ENCODE results near the gene UTP11.
A peak's percentile ranks its signal among the peaks of the same experiment; 100 is the strongest.

UTP11 gene

GRCh38 chr1:38052750-38053415 lies 40.3 kb downstream of the UTP11 start:
- Histone ChIP-seq H3K27ac (ENCODE audit: low read depth, low read length) (no peak overlapping the region), H3K4me1 (ENCODE audit: control insufficient read depth, insufficient read depth, low read length) (peaks cover 22% of the 10 kb centered on the region), H3K27me3 (ENCODE audit: control insufficient read depth, insufficient read depth, low read length) (peaks cover 14% of the 10 kb centered on the region), H3K9me3 (ENCODE audit: control insufficient read depth, insufficient read depth, low read depth, low read length) (no peaks in the 10 kb centered on the region), H3K36me3 (ENCODE audit: control insufficient read depth, insufficient read depth, low read length) (no peaks in the 10 kb centered on the region), H3K4me3 (ENCODE audit: low read depth, low read length) (no peak overlapping the region), H3K9ac (ENCODE audit: low read length) (no peak overlapping the region)

DNA sequence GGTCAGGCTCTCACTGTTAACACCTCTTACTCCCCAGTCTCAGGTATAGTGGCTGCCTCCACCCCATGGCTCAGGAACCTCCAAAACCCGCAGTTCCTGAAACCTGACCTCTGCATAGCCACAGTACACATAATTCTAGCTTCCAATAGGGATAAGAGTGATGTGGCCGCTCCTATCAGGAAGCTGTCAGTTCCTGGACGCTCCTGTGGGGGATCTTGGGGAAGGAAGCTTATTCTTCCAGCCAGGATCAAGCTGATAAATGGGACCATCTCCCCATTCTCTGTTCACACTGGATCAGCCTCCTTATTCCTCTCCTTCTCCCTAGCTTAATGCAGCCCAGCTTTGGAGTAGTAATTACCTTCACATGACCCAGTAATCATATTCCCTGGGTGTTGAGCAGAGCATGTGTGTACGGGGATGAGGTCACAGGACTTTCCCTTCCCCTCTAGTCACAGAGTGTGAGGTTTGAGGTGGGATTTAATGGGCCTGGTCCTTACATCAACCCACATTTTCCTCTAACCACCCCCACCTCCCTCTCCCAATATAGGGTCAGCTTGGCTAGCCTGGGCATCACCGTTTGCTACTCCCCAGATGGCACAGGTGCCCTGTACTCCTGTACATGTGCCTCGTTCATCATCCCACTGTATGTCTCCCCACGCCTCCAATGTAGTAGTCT lies 41.0 kb downstream of the UTP11 start:
- H3K27ac ChIP-seq (ENCODE audit: low read depth, low read length), result no peak overlapping the region
- peaks cover 19% of the 10 kb centered on the region for H3K4me1 ChIP-seq (ENCODE audit: control insufficient read depth, insufficient read depth, low read length)
- no peak overlapping the region for H3K4me3 ChIP-seq (ENCODE audit: low read depth, low read length)

DNA sequence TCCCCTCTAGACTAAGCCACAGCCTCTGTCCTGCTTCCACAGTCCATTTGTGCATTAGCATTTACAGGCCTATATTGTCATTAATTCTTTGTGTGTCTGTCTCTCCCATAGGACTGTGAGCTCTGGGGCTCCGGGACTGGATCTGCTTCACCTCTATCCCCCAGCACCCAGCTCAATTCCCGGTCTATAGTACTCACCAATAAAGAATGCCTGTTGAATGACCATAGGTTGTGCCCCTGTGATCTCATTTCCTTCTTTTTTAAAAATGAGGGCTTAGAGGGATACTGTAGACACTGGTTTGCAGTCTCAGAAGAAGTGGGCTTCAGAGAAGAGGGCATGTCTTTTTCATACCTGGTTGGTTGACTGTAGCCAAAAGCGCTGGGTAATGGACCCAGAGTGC lies 42.9 kb downstream of the UTP11 start:
- Histone ChIP-seq H3K9me3 (ENCODE audit: control insufficient read depth, insufficient read depth, low read depth, low read length) (no peaks in the 10 kb centered on the region), H3K9ac (ENCODE audit: low read length) (no peak overlapping the region), H3K27me3 (ENCODE audit: control insufficient read depth, insufficient read depth, low read length) (no peaks in the 10 kb centered on the region), H3K4me1 (ENCODE audit: control insufficient read depth, insufficient read depth, low read length) (peaks cover 29% of the 10 kb centered on the region), H3K27ac (ENCODE audit: low read depth, low read length) (no peak overlapping the region), H3K36me3 (ENCODE audit: control insufficient read depth, insufficient read depth, low read length) (no peaks in the 10 kb centered on the region), H3K4me3 (ENCODE audit: low read depth, low read length) (no peak overlapping the region)

More for the DNA sequence above, 41.0 kb downstream of the UTP11 start:
- no peak overlapping the region for H3K9ac ChIP-seq (ENCODE audit: low read length)
- H3K9me3 ChIP-seq (ENCODE audit: control insufficient read depth, insufficient read depth, low read depth, low read length), result no peaks in the 10 kb centered on the region
- H3K36me3 ChIP-seq (ENCODE audit: control insufficient read depth, insufficient read depth, low read length), result no peaks in the 10 kb centered on the region
- peaks cover 8% of the 10 kb centered on the region for H3K27me3 ChIP-seq (ENCODE audit: control insufficient read depth, insufficient read depth, low read length)

GRCh38 chr1:38055965-38056364 lies 43.4 kb downstream of the UTP11 start:
- no peak overlapping the region for H3K27ac ChIP-seq (ENCODE audit: low read depth, low read length)
- no peak overlapping the region for H3K4me3 ChIP-seq (ENCODE audit: low read depth, low read length)
- H3K9me3 ChIP-seq (ENCODE audit: control insufficient read depth, insufficient read depth, low read depth, low read length), result no peaks in the 10 kb centered on the region
- no peak overlapping the region for H3K9ac ChIP-seq (ENCODE audit: low read length)
- no peaks in the 10 kb centered on the region for H3K36me3 ChIP-seq (ENCODE audit: control insufficient read depth, insufficient read depth, low read length)
- no peaks in the 10 kb centered on the region for H3K27me3 ChIP-seq (ENCODE audit: control insufficient read depth, insufficient read depth, low read length)
- H3K4me1 ChIP-seq (ENCODE audit: control insufficient read depth, insufficient read depth, low read length), result peaks cover 26% of the 10 kb centered on the region

DNA sequence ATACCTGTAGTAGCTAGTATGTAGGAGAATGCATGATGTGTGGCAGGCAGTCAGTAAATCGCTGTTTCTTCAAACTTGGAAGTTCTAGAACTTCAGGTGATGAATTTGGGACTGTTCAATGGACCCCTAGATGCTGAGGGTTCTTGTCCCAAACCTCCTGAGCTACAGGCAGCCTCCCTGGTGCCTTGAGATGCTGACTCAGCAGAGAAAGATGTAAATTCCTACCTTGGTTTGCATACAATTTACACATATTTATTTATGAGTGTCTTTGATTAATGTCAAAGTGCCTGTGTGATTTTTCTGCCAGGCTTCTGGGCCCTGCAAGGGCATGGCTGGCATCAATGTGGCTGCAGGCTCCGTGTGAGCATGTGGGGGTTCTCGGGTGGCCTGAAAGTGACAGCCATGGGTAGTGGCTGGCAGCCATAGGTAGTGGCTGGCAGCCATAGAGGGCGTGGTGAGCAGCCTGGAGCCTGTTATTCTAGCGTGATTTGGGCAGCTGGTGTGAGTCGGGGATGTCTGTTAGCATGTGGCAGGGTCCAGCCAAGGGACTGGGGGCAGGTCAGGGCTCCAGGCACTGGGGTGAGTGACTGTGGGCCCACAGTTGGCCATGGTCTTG lies 47.2 kb downstream of the UTP11 start:
- H3K4me1 ChIP-seq (ENCODE audit: control insufficient read depth, insufficient read depth, low read length), result peaks cover 26% of the 10 kb centered on the region
- H3K36me3 ChIP-seq (ENCODE audit: control insufficient read depth, insufficient read depth, low read length), result no peaks in the 10 kb centered on the region
- no peaks in the 10 kb centered on the region for H3K27me3 ChIP-seq (ENCODE audit: control insufficient read depth, insufficient read depth, low read length)
- H3K9ac ChIP-seq (ENCODE audit: low read length), result no peak overlapping the region
- H3K4me3 ChIP-seq (ENCODE audit: low read depth, low read length), result no peak overlapping the region
- H3K9me3 ChIP-seq (ENCODE audit: control insufficient read depth, insufficient read depth, low read depth, low read length), result no peaks in the 10 kb centered on the region
- no peak overlapping the region for H3K27ac ChIP-seq (ENCODE audit: low read depth, low read length)

DNA sequence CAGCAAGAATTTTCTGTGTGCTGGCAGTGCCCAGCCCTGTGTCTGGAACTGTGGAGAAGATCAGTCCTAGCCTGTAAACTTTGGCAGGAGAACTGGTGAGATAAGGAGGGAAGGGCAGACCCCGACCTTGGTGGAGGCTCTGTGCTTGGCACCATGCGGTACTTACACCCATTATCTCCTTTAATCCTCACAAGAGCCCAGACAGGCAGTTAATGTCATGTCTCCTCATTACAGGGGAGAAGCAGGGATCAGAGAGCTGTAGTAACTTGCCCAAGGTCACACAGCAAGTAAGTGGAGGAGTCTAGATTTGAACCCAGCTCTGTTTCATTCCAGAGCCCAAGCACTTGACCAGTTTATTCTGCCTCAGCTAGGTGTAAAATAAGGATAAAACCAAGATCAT lies 48.0 kb downstream of the UTP11 start:
- Histone ChIP-seq H3K27me3 (ENCODE audit: control insufficient read depth, insufficient read depth, low read length) (no peaks in the 10 kb centered on the region), H3K4me1 (ENCODE audit: control insufficient read depth, insufficient read depth, low read length) (peaks cover 28% of the 10 kb centered on the region), H3K9me3 (ENCODE audit: control insufficient read depth, insufficient read depth, low read depth, low read length) (no peaks in the 10 kb centered on the region), H3K4me3 (ENCODE audit: low read depth, low read length) (no peak overlapping the region), H3K27ac (ENCODE audit: low read depth, low read length) (no peak overlapping the region), H3K9ac (ENCODE audit: low read length) (no peak overlapping the region), H3K36me3 (ENCODE audit: control insufficient read depth, insufficient read depth, low read length) (no peaks in the 10 kb centered on the region)

- Histone ChIP-seq H3K4me1 (ENCODE audit: control insufficient read depth, insufficient read depth, low read length) (peaks cover 31% of the 10 kb centered on the region), H3K27ac (ENCODE audit: low read depth, low read length) (no peak overlapping the region)
Observed at GRCh38 chr1:38061290-38061689, 48.8 kb downstream of the UTP11 start.

GRCh38 chr1:38061883-38062328 lies 49.4 kb downstream of the UTP11 start:
- Histone ChIP-seq H3K9ac (ENCODE audit: low read length) (no peak overlapping the region), H3K27ac (ENCODE audit: low read depth, low read length) (no peak overlapping the region)

More at GRCh38 chr1:38061290-38061689, 48.8 kb downstream of the UTP11 start:
- no peak overlapping the region for H3K9ac ChIP-seq (ENCODE audit: low read length)
- H3K4me3 ChIP-seq (ENCODE audit: low read depth, low read length), result no peak overlapping the region
- H3K9me3 ChIP-seq (ENCODE audit: control insufficient read depth, insufficient read depth, low read depth, low read length), result no peaks in the 10 kb centered on the region
- no peaks in the 10 kb centered on the region for H3K36me3 ChIP-seq (ENCODE audit: control insufficient read depth, insufficient read depth, low read length)
- H3K27me3 ChIP-seq (ENCODE audit: control insufficient read depth, insufficient read depth, low read length), result no peaks in the 10 kb centered on the region

DNA sequence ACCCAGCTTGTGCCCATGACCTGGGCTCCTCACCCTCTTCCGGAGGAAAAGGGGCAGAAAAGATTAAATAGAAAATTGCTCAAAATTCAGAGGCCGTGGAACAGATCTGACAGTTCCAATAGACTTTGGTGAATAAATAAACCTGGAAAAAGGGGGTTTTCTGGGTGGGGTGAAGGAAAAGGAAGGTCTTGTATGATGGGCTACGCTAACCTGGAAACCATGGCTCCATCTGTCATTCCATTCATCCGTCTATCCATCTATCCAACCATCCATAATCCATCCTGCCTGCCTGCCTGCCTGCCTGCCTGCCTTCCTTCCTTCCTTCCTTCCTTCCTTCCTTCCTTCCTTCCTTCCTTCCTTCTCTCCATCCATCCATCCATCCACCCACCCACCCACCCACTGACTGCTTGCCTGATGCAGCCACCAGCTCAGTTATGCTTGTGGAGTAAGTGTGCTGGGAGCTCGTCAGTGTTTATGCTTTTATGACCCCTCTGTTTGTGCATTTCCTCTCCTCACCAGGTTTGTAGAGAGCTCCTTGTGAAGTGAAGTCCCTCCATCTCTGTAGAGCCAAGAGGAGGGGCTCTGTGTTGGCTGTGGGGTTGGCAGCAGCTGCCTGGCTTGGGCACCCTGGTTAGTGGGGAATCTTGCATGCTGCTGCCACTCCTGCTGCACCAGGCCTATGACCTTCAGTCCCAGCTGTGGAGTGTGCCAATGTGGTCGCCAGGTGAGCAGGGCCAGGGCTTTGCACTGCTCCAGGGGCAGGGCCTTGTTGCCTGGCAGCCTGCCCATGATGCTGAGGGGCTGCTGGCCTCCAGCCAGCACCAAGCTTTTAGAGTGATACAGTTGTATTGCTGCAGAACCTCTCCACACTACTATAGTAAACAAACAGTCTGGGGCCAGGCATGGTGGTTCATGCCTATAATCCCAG lies 50.1 kb downstream of the UTP11 start:
- H3K4me1 ChIP-seq (ENCODE audit: control insufficient read depth, insufficient read depth, low read length), result peaks cover 32% of the 10 kb centered on the region
- no peak overlapping the region for H3K9ac ChIP-seq (ENCODE audit: low read length)
- H3K9me3 ChIP-seq (ENCODE audit: control insufficient read depth, insufficient read depth, low read depth, low read length), result no peaks in the 10 kb centered on the region
- H3K4me3 ChIP-seq (ENCODE audit: low read depth, low read length), result no peak overlapping the region
- no peaks in the 10 kb centered on the region for H3K27me3 ChIP-seq (ENCODE audit: control insufficient read depth, insufficient read depth, low read length)
- H3K36me3 ChIP-seq (ENCODE audit: control insufficient read depth, insufficient read depth, low read length), result no peaks in the 10 kb centered on the region
- H3K27ac ChIP-seq (ENCODE audit: low read depth, low read length), result no peak overlapping the region

More at GRCh38 chr1:38061883-38062328, 49.4 kb downstream of the UTP11 start:
- H3K9me3 ChIP-seq (ENCODE audit: control insufficient read depth, insufficient read depth, low read depth, low read length), result no peaks in the 10 kb centered on the region
- no peaks in the 10 kb centered on the region for H3K36me3 ChIP-seq (ENCODE audit: control insufficient read depth, insufficient read depth, low read length)
- no peak overlapping the region for H3K4me3 ChIP-seq (ENCODE audit: low read depth, low read length)
- no peaks in the 10 kb centered on the region for H3K27me3 ChIP-seq (ENCODE audit: control insufficient read depth, insufficient read depth, low read length)
- H3K4me1 ChIP-seq (ENCODE audit: control insufficient read depth, insufficient read depth, low read length), result peaks cover 32% of the 10 kb centered on the region

DNA sequence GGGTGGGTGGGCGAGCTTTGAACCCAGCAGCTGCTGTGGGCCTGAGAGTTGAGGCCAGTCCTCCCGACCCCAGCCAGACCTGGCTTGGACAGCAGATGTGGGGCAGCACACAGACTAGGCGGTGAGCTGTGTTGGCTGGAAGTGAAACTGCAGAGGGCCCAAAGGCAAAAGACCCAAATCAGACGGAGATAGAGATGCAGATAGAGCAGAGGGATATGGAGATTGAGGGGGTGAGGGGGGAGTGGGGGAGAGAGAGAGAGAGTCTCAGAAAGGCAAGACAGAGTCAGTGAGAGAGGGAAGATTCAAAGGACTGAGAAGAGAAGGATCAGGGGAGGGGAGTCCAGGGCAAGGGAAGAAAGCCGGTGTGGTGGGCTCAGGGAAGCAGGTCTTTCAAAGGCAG lies 51.1 kb downstream of the UTP11 start:
- no peaks in the 10 kb centered on the region for H3K36me3 ChIP-seq (ENCODE audit: control insufficient read depth, insufficient read depth, low read length)
- no peak overlapping the region for H3K27ac ChIP-seq (ENCODE audit: low read depth, low read length)
- H3K9me3 ChIP-seq (ENCODE audit: control insufficient read depth, insufficient read depth, low read depth, low read length), result no peaks in the 10 kb centered on the region
- peaks cover 32% of the 10 kb centered on the region for H3K4me1 ChIP-seq (ENCODE audit: control insufficient read depth, insufficient read depth, low read length)
- peak overlapping the region; percentile 36 for H3K9ac ChIP-seq (ENCODE audit: low read length)
- no peaks in the 10 kb centered on the region for H3K27me3 ChIP-seq (ENCODE audit: control insufficient read depth, insufficient read depth, low read length)
- H3K4me3 ChIP-seq (ENCODE audit: low read depth, low read length), result peak overlapping the region; percentile 8; the same call in 1 of the 2 replicates
